NCI-H2081 treated with DMSO at 0.1 percent for 48 hours (cell line): Measurements from ENCODE around the gene HOXA4.

Experiments used
- DNase-seq: peaks from one replicate; lab custom pipeline; 2025; lab: John Stamatoyannopoulos, UW

HOXA4 gene

GRCh38 chr7:27104341-27105058 lies 26.1 kb downstream of the HOXA4 start:
- no peak for DNase-seq

DNA sequence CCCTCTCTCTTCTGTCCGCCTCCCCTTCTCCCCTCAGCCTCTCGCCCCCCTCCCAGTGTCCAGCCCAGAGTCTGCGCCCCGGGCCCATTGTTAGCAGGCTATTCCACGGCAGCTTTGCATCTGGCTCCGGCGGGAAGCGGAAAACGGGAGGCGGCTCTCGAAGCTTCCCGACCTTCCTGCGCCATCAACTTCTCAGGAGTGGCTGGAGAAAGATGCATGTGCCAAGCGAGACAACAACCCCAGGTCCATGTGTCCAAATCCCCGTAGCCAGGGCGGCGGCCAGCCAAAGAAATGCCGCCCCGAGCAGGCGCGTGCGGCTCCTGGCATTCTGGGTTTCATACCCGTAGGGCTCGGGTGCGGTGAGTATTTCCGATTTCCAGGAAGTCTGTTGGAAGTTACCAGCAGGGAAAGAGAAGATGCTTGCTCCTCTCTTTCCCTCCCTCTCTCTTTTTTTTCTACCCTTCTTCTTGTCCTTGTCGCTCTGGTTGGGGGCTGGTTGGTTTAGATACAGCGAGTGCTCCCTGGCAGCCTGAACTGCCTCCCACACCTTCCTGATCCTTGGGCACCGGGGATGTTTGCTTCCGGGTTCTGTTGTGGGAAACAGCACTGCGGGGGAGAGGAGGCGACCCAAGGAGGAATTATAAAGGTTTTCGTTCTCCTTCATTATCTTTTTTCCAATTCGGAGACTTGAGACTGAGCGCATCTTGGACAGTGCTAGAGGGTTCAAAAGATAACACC lies 26.9 kb downstream of the HOXA4 start:
- DNase-seq = no peak

DNA sequence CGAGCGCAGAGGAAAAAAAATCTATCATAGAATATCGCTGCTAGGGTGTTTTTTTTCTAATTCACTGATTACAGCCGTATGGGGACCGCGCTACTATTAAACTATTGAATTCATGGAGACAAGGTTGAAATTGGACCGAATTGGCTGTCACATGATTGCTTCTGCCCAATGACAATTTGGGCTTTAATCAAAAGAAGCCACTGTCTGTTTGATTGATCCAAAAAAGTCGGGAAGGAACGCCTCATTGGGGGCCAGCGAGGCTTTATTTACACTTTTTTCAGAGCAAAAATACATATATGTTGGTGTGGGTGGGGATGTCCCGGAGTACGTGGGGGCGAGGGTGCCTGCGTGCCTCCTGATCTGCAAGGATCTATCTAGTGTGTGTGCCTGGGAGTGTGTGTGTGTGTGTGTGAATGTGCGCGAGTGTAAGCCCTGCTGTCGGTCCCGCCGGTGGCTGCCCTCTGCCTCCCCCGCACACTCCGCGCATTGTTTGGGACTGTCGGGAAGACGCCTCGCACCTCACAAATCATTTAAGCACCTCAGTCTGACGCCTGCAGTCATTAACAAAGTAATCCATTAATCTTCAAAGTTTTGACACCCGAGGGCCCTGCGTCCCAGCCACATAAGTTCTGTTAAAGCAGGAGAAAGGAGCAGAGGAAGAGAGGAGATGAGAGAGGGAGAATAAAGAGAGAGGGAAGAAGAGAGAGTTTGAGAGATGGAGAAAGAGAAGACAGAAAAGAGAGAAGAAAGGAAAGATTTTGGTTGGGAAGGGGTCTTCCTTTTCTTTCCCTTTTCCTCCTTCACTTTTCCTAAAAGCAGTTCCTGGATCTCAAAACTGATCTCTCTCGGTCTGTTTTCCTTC lies 27.7 kb downstream of the HOXA4 start, which contains the start of gene HOXA2:
HOXA2 (minus strand) TSS at position 103 of the 862 bp plus-strand sequence. CDS start 183 bp downstream, outside the sequence.
- DNase-seq = no peak

GRCh38 chr7:27101957-27102580 lies 28.5 kb downstream of the HOXA4 start:
- DNase-seq = no peak

- DNase-seq = no peak
Observed at GRCh38 chr7:27101171-27101956, 29.2 kb downstream of the HOXA4 start.

GRCh38 chr7:27100694-27101170 lies 29.8 kb downstream of the HOXA4 start:
- DNase-seq = no peak

- no peak for DNase-seq
Observed at GRCh38 chr7:27099453-27100370, 30.8 kb downstream of the HOXA4 start.

DNA sequence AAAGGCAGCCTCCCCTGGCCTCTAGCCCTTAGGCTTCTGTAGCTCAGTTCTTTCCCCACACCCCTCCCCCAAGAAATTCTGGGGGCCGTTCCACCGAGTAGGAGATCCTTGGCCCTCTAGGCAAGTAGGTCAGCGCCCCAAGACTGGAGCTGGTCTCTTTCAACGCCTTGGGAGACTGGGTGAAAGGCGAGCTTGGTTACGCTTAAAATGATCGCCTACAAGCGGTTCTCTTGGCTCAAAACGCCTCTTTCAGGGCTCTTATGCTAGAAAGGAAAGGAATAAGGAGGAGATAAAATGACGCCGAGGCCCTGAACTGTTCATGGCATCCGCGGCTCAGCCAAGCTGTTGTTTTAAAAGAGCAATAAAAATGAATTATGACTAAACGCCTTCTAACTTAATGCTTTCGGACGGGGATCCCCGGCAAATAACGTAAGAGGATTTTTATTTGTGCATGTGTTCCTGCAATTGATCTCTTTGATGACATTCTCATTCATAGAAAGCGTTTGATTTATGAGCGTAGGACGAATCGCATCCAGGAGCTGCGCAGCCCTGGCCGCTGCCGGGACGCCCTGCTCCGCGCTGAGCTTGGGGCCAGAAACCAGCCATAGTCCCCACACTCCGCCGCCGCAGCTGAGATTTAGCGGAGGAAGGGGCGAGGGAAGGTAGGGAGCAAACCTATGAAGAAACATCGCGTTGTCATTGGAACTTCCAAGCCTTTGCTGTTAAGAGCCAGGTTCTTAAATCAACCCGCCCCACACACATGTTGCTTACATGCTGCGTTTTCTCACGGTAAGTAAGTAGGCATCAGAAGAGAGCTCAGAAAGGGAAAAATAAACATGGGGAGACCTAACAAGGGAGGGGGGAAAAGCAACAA lies 31.7 kb downstream of the HOXA4 start:
- DNase-seq = no peak

- DNase-seq = no peak
Observed at GRCh38 chr7:27097686-27098577, 32.6 kb downstream of the HOXA4 start.

DNA sequence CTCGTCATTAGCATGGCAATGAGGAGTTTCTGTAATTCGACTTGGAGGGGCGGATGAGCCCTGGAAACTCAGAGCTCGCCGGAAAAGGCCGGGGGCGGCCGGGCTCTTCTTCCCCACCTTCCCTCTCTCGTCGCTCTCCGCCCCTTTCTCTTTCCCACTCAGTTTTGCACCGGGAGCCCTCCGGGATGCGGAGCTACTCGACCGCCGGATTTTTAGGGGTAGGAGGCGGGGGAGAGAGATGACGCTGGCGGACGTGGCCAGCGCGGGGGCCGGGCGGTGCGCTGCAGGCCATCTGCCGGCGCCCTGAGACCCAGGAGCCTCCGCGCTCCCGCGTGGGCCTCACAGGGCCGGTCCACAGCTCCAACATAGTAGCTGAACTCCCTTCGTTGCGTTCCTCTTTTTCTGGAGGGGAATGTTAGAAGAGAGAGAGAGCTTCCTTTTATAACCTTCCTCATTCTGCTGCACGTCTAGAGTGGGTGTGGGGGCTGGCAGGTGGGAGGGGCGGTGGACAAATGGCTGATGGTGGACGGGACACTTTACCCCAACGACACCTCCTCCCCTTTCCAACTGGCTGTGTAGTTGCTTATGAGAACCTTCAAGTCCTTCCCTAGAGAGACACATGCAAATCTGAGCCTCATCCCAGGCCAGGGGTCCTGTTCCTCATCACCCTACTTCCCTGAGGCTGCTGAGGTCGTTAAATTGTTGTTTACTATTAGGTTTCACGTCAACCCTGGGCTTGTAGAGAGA lies 33.6 kb downstream of the HOXA4 start:
- DNase-seq = no peak

DNA sequence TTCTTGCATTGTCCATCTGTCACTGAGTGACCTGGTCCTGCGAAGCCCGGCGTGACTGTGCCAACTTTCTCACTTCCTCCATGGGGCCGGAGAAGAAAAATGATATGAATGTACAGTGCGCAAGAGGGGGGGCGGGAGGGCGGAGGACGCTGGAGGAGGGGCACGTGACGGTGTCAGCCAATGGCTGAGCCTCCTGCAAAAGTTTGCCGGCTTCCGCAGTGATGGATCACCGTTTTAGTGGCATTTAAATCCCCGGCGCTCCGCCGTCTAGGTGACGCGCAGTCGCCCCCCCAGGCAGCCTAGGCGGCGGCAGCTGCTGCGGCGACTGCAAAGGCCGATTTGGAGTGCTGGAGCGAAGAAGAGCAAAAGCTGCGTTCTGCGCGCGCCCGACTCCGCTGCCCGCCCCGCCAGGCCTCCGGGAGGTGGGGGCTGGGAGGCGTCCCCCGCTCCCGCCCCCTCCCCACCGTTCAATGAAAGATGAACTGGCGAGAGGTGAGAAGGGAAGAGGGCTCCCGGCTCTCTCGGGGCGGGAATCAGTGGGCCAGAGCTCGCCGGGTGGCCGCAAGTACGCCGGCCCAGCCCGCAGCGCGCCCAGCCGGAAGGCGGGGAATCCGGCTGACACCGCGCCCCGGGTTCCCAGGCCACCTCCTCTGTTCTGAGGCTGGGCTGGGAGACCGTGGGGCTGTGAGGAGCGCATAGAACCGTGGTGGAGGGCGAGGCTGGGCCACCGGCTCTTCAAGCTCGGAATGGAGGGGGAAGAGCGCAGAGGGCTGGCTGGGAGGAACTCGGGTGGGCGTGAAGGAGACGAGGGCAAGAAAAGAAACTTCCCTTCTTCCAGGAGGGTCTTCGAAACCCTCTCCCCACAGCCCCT lies 34.4 kb downstream of the HOXA4 start, which contains the start of gene HOXA1:
HOXA1 (minus strand) TSS at position 104 of the 871 bp plus-strand sequence; CDS start at position 16, 88 bp downstream.
- peak; percentile 89 for DNase-seq

- no peak for DNase-seq
Observed at GRCh38 chr7:27095050-27095896, 35.3 kb downstream of the HOXA4 start.

GRCh38 chr7:27094304-27095049 lies 36.1 kb downstream of the HOXA4 start:
- no peak for DNase-seq

DNA sequence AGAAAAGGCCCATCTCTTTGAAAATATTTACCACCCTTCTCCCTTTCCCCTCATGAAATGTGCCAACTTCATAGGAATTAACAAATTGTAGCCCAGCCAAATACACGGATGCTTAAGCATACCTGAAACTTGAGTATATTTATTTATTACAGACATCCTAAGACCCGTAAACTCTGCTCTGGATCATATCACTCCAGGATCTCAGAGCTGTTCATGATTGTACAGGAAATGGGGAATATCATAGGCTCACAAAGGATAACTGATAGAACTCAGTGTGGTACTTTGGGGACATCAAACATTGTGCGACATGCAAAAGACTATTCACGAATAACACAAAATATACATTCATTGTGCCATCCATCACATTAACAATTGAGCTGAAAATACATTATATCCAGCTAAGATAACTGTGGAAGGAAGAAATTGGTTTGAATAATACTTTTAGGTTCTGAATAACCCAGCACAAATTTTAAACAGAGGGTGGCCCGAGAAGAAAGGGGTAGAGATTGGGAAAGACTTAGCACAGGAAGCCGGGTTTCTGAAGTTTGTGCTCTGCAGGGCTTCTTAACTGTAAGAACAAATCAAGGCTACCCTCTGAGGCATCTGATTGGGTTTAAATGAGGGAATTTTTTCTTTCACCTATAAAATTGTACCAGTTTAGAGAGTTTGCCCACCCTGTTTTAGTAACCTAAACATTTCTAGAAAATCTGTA lies 37.2 kb downstream of the HOXA4 start:
- DNase-seq = no peak
